ENCODE results near the gene CCNI2. TPM values are rescaled to one million over a fixed set of nuclear protein-coding genes. Genes with fewer than 3 reads are reported as not detected.

The CCNI2 gene
- total RNA-seq, 1 experiment from 2014 or later, result 1.4 TPM

GRCh38 chr5:132776131-132776937 lies 29.1 kb downstream of the CCNI2 start:
- peaks cover 10 to 23% of the 10 kb centered on the region in 2 experiments for H3K4me1 ChIP-seq (ENCODE audit: control insufficient read depth in 1 of 2, insufficient read depth in 2 of 2, low read length in 2 of 2)
- no TSS peak for BruUV-seq (replicated peaks)
- H3K9ac ChIP-seq (ENCODE audit: low read length), result peak overlapping the region; percentile 68
- RAD21 ChIA-PET (ENCODE audit: low non-redundant PET in 1 of 2, low total read pairs in 2 of 2, uncharacterized antibody in 2 of 2, unreplicated experiment in 2 of 2), result no interaction called here
- CTCF ChIA-PET, result no interaction called here
- H3K4me2 ChIP-seq (ENCODE audit: low read length), result peak overlapping the region; percentile 89
- peak overlapping the region; percentile 65 to 71 for H3K4me3 ChIP-seq (replicated peaks in 1 of 2; ENCODE audit: low read depth in 1 of 2, low read length in 2 of 2)
- POLR2A ChIA-PET, result interaction anchor here (0.8 to 0.9 kb wide), 2 partner anchors 10 to 23 kb away, joined by 3 read pairs; no protein-coding TSS in a partner anchor
- DNase-seq (ENCODE audit: low read depth, low spot score) (no peak), ATAC-seq (peak; percentile 71)
- H3K36me3 ChIP-seq (ENCODE audit: control insufficient read depth in 1 of 2, insufficient read depth in 2 of 2, low read length in 2 of 2), result no peaks in the 10 kb centered on the region
- H3K79me2 ChIP-seq (ENCODE audit: insufficient read depth, low read length), result peaks cover 15% of the 10 kb centered on the region
- no peak overlapping the region for H2AFZ ChIP-seq (ENCODE audit: low read depth, low read length, poor library complexity, severe bottlenecking)
- H3K27ac ChIP-seq (ENCODE audit: low read depth, low read length), result peak overlapping the region; percentile 55
- no peaks in the 10 kb centered on the region for H3K9me2 ChIP-seq (ENCODE audit: insufficient read depth)
- intact Hi-C loops (cut with micrococcal nuclease), result no loop called here
- no peaks in the 10 kb centered on the region for H3K27me3 ChIP-seq (ENCODE audit: insufficient read depth, low read length)
- H3K9me3 ChIP-seq (ENCODE audit: control insufficient read depth in 1 of 2, insufficient read depth in 1 of 2, low read depth in 1 of 2, low read length in 2 of 2), result no peaks in the 10 kb centered on the region
- no peaks in the 10 kb centered on the region for H4K20me1 ChIP-seq (ENCODE audit: insufficient read depth)
- TF ChIP-seq YY1 (IDR thresholded peaks at IDR 0.05; ENCODE audit: extremely low read depth, insufficient replicate concordance, low read depth, low read length) (no peak), POLR2AphosphoS5 (IDR thresholded peaks at IDR 0.05; ENCODE audit: low read depth, low read length) (no peak; the same call in 1 of the 2 replicates), ELF1 (IDR thresholded peaks at IDR 0.05; ENCODE audit: borderline replicate concordance, low read depth) (no peak)

DNA sequence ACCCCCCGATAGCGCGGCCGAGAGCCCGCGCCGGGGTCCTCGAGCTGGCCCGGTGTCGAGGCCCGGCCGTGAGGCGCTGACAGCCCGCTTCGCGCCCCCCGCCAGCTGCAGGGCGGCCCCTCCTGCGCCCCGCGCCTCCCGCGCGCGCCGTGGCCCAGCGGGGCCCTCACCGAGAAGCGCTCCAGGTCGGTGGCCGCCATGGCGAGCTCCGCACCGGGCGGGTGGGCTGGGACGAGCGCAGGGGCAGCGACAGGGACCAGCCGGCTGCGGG lies 29.6 kb downstream of the CCNI2 start:
- Histone ChIP-seq H3K27me3 (ENCODE audit: insufficient read depth, low read length) (no peaks in the 10 kb centered on the region), H3K79me2 (ENCODE audit: insufficient read depth, low read length) (peaks cover 15% of the 10 kb centered on the region), H3K27ac (ENCODE audit: low read depth, low read length) (peak overlapping the region; percentile 55), H2AFZ (ENCODE audit: low read depth, low read length, poor library complexity, severe bottlenecking) (no peak overlapping the region), H3K4me1 (ENCODE audit: control insufficient read depth in 1 of 2, insufficient read depth in 2 of 2, low read length in 2 of 2) (peaks cover 8 to 21% of the 10 kb centered on the region in 2 experiments), H3K9me3 (ENCODE audit: control insufficient read depth in 1 of 2, insufficient read depth in 1 of 2, low read depth in 1 of 2, low read length in 2 of 2) (no peaks in the 10 kb centered on the region), H3K9ac (ENCODE audit: low read length) (peak overlapping the region; percentile 68), H3K4me2 (ENCODE audit: low read length) (peak overlapping the region; percentile 89), H3K36me3 (ENCODE audit: control insufficient read depth in 1 of 2, insufficient read depth in 2 of 2, low read length in 2 of 2) (no peaks in the 10 kb centered on the region), H3K9me2 (ENCODE audit: insufficient read depth) (no peaks in the 10 kb centered on the region), H3K4me3 (replicated peaks in 1 of 2; ENCODE audit: low read depth in 1 of 2, low read length in 2 of 2) (peak overlapping the region; percentile 65 to 71), H4K20me1 (ENCODE audit: insufficient read depth) (no peaks in the 10 kb centered on the region)
- ChIA-PET POLR2A (interaction anchor here (0.9 kb wide), 1 partner anchor 10 kb away, joined by 3 read pairs; no protein-coding TSS in a partner anchor), CTCF (no interaction called here), RAD21 (ENCODE audit: low non-redundant PET in 1 of 2, low total read pairs in 2 of 2, uncharacterized antibody in 2 of 2, unreplicated experiment in 2 of 2) (no interaction called here)
- intact Hi-C loops (cut with micrococcal nuclease), result no loop called here
- no TSS peak for BruUV-seq (replicated peaks)
- TF ChIP-seq, protein P1, sequence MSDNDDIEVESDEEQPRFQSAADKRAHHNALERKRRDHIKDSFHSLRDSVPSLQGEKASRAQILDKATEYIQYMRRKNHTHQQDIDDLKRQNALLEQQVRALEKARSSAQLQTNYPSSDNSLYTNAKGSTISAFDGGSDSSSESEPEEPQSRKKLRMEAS (IDR thresholded peaks at IDR 0.05), result 0 out of 2 replicates have a peak, but pooled peaks have one; percentile 30
- no peak for TF ChIP-seq ELF1 (IDR thresholded peaks at IDR 0.05; ENCODE audit: borderline replicate concordance, low read depth)
- no peak for TF ChIP-seq SP1 (IDR thresholded peaks at IDR 0.05; ENCODE audit: low read depth)
- no peak for TF ChIP-seq FOSL1 (IDR thresholded peaks at IDR 0.05; ENCODE audit: low read depth)
- peak; percentile 65 for TF ChIP-seq ZFX (IDR thresholded peaks at IDR 0.05)
- TF ChIP-seq POLR2A (IDR thresholded peaks at IDR 0.05; ENCODE audit: borderline replicate concordance, extremely low read depth, insufficient read depth, insufficient read length), result no peak
- peak; percentile 39; the same call in 1 of the 2 replicates for ATAC-seq
- no peak for DNase-seq (ENCODE audit: low read depth, low spot score)
